ENCODE results near the gene NOS3.

DNA sequence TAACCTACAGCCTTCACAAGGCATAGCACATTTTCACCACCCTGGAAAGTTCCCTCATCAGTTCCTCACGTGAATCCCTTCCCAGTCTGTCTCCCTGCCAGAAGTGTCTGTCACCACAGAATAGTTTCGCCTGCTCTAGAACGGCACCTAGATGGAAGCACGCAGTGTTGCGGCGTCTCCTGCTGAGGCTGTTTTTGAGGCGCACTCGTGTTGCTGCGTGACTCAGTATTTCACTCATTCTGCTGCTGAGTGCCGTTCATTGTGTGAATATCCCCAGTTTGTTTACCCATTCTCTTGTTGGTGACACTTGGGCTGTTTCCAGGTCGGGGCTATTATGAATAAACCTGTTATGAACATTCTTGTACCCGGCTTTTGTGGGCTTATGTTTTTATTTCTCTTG, 12.8 kb downstream of the NOS3 start:
- TF ChIP-seq EZH2 (IDR thresholded peaks at IDR 0.05; ENCODE audit: insufficient read depth, poor library complexity, severe bottlenecking) = no peak
- TF ChIP-seq EZH2phosphoT487 (IDR thresholded peaks at IDR 0.05; ENCODE audit: insufficient read depth, low read depth) = no peak

Data from GM23248 (cell line).